22Rv1 (cell line): ENCODE results near the gene RWDD3.

Experiments
- CTCF ChIP-seq: fragments of 450-650 bp; IDR thresholded peaks from 2 replicates; pipeline ENCODE4 v1.5.1; 2017; ENCODE audit warnings: mild to moderate bottlenecking
- ZFX ChIP-seq: fragments of 450-650 bp; IDR thresholded peaks from 2 replicates; pipeline ENCODE4 v1.6.1; 2017; ENCODE audit warnings: antibody characterized with exemption, borderline replicate concordance

- TF ChIP-seq CTCF (no peak), ZFX (no peak)
Observed at GRCh38 chr1:95229706-95230105, 4.3 kb upstream of the RWDD3 start.
